Prostate gland (tissue), 2 donors: ENCODE results near the gene CD302.

Source experiments
- CTCF ChIP-seq, 4 experiments: fragments of 200-600 bp in 2 of 4; fragments of 450-650 bp in 2 of 4; sonication (generic) in 2 of 4; IDR thresholded peaks; 1 replicate in 3 of 4; 2 replicates in 1 of 4; pipeline ENCODE4 v1.5.1; 2016 to 2019; ENCODE audit warnings: antibody characterized with exemption in 4 of 4, mild to moderate bottlenecking in 2 of 4, moderate library complexity in 2 of 4
- POLR2AphosphoS5 ChIP-seq: sonication (generic); formaldehyde crosslinking; IDR thresholded peaks from one replicate; pipeline ENCODE4 v1.6.1; 2017; ENCODE audit warnings: antibody characterized with exemption

- TF ChIP-seq POLR2AphosphoS5: no peak
- no peak for TF ChIP-seq CTCF (IDR thresholded peaks at IDR 0.05)
Observed at GRCh38 chr2:159829376-159829775, 31.4 kb upstream of the CD302 start.
